Stimulated activated CD4-positive, alpha-beta T cell treated with anti-CD3 and anti-CD28 coated beads, Interleukin-4, amount 100 ng/mL, for 48 hours (primary cell): ENCODE data around the gene ASB1.

Source experiments
- DNase-seq, 2 donors: peaks; one replicate each; pipeline ENCODE4 v3.0.0-alpha.2; 2020; ENCODE audit warnings: low read depth in 2 of 2

ASB1 gene

GRCh38 chr2:238444242-238444641 lies 17.5 kb downstream of the ASB1 start:
- DNase-seq, result no peak

DNA sequence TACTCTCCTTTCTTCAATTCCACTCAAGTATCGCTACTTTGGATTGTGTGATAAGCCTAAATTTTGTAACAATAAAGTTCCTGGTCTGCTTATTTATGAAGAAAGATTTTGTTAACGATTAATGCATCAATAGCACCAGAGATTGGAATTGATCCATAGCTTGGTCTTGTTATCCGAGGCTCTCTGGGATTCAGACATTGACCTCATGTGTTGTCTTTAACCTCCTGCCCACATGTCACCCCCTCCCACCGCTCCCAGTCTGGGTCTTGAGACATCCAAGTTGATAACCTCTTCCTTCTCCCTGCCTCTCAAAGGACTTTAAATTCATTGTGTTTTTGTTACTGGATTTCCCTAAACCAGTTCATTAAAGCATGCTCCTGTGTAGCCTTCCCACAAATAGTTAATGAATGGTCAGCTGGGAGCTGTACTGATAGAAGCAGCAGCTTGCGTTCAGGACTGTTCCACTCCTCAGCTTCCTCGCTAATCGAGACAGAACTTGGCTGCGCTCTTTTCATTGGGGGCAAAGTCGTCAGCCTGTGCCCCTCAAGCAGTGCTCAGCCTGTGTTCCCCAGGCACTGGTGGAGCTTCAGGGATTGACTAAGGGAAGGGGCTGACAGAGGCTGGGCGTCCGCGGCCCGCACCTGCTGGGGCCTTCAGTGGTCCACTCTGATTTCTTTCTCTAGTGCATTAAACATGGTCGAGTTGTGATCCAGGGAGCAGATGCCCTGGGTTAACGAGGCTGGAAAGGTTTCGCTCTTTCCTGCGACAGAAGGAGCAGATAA lies 18.9 kb downstream of the ASB1 start:
- DNase-seq, result no peak

- no peak for DNase-seq
These were observed 19.6 kb downstream of the ASB1 start for GRCh38 chr2:238446371-238446770.

GRCh38 chr2:238448031-238448955 lies 21.6 kb downstream of the ASB1 start:
- DNase-seq, result no peak

GRCh38 chr2:238449241-238449640 lies 22.5 kb downstream of the ASB1 start:
- no peak for DNase-seq

- no peak for DNase-seq
These were observed 23.2 kb downstream of the ASB1 start for GRCh38 chr2:238449909-238450417.

DNA sequence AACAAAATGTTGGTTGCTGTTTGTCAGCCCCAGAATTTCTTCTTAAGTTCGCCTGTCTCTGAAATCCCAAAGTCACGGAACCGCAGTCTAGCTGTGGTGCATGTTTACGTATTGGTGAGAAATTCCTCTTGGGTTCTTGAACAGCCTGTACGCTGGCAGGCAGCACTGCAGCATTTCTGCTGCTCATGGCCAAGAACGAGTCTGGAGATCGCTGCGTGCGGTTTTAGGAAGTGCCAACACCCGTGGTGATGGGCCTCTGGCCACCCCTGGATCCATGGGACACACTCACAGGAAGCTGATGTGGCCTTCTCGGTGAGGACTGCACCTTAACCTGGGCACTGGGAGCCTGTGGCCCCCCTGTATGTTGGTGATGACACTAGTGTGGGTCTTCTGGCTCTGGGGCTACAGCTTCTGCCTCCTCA lies 23.7 kb downstream of the ASB1 start:
- no peak for DNase-seq

GRCh38 chr2:238453842-238454241 lies 27.1 kb downstream of the ASB1 start:
- DNase-seq, result no peak

- DNase-seq, result no peak
These were observed 29.7 kb downstream of the ASB1 start for GRCh38 chr2:238456449-238456848.

GRCh38 chr2:238456970-238457926 lies 30.5 kb downstream of the ASB1 start:
- DNase-seq, result no peak

DNA sequence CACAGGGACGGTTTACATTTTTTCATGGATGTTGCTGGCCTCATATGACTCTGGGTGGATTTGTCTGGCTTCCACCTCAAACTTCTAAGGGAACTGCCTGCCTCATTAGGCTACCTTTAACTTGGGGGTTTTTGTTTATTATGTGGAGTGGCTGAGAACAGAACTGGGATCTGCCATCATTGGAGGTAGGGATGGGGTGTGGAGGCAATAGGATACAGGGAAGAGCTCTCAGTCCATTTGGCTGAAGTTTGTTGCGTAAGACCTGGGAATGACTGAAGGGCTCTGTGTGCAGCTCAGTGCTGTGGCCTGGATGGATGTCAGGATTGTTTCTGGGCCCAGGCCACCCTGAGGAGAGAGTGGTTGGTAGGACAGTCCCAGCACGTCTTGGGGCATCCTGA lies 31.2 kb downstream of the ASB1 start:
- no peak for DNase-seq

GRCh38 chr2:238458651-238459050 lies 31.9 kb downstream of the ASB1 start:
- DNase-seq, result no peak

DNA sequence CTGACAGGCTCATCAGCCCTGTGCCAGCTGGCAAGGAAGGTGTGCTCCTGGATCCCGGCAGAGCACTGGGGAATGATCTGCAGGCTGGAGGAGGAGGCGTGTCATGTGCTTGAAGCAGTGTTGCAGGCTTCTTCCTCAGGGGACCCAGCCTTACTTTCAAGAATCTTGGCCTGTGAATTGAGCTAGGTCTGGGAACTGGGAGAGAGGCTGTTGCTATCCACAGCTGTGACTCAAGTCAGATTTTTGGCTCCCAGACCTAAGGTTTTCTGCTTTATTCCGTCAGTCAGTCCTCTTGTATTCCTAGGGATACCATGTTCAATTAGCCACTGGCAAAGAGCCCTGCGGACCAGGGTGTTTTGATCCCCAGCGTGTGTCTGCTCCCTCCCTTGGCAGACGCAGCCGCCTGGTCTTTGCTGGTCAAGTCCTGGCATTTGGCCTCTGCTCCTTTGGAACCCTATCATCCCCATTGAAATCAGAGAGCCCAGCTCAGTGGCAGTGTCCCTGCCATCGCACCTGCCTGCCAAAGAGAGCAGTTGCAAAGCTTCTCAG lies 32.4 kb downstream of the ASB1 start:
- DNase-seq, result no peak

- DNase-seq, result no peak
These were observed 34.3 kb downstream of the ASB1 start for GRCh38 chr2:238461051-238461450.

GRCh38 chr2:238461491-238461890 lies 34.8 kb downstream of the ASB1 start:
- DNase-seq, result no peak

DNA sequence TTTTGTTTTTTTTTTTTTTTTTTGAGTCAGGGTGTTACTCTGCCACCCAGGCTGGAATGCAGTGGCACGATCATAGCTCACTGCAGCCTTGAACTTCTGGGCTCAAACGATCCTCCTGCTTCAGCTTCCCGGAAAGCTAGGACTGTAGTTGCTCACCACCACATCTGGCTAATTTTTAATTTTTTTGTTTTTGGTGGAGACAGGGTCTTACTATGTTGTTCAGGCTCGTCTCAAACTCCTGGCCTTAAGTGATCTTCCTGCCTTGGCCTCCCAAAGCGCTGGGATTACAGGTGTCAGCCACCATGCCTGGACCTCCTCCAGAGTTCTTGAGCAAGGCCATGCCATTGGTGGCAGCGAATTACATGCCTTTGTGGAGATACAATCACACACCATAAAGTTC lies 35.2 kb downstream of the ASB1 start:
- no peak for DNase-seq

- no peak for DNase-seq
These were observed 36.2 kb downstream of the ASB1 start for GRCh38 chr2:238462782-238463396.

GRCh38 chr2:238464389-238464788 lies 37.7 kb downstream of the ASB1 start:
- DNase-seq, result no peak

DNA sequence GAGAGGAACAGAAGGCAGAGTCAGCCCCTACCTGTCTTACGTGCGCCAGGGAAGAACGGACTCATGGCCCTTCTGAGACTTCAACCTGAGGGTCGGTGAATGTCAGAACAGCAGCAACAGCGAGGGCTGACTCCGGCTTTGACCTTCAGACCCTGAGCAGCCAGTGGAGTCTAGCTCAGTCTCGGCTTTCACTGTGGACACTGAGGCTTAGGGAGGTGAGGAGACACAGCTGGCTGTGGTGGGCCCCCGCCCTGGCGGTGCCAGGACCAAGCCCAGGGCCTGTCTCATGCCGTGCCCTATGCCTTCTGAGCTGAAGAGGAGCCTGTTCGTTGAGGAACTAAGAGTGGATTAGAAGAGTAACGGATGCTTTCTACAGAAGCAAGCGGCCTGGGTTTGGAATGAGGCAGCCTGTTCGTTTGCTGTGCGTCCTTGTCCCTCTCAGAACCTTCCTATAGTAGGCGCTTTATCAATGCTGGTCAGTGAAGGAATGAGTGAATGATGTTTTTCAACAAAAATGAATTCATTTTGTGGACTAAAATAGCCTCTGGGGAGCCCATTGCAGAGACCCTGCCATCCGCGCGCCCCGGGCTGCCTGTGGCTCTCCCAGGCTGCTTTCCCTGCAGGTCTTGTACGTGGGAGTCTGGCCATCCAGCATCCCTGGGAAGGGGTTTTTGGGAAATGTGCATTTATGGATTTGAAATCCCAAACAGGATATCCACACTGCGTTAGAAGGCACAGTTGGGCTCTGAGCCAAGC lies 38.9 kb downstream of the ASB1 start:
- no peak for DNase-seq

DNA sequence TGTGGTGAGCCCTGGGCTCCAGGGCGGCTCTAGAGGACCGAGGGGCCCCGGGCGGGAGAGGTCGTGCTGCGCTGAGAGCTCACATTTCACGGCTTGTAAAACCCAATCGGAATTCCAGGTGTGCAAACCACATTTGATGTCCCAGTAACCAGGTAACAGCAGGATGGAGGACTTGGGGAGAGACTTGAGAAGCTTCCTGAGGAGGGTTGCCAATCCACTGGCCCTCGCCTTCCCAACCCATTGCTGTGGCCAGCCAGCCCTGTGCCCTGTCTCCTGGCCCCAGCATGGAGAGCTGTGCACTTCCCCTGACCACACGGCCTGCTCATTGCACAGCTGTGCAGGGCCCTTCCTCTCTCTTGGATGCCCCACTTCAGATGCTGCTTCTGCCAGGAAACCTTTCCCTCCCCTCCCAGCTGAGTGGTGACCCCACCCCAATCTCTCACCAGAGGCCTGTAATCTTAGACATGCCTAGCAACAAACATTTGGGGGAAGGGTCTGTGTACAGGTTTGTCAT lies 39.6 kb downstream of the ASB1 start:
- DNase-seq, result no peak
